ENCODE data around the gene TDRD5. TPM values are rescaled to one million over a fixed set of nuclear protein-coding genes. Genes with fewer than 3 reads are reported as not detected.

TDRD5 gene
- total RNA-seq, 2 experiments from 2014 or later = not detected

DNA sequence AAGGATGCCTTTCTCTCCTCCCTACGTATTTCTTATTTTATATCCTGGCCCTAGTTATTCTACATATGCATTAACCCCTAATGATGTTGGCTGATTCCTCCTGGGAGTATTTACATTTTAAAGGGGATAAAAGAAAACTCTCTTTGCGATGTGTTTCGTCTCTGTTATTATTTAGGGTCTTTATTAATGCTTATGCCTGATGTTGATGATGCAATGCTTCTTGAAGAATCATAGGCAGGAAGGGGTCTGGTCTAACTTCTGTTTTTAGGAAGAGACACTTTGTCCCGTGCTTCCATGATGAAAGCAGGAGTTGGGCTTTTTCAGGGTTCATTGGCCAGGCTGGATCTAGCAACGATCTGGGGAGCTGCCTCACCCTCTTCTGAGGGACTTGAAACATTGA is 15.1 kb upstream of the TDRD5 start:
- Mint-ChIP-seq H3K4me3 (no peak overlapping the region), H3K27ac (no peak overlapping the region), H3K4me1 (ENCODE audit: low read depth) (peaks cover 3% of the 10 kb centered on the region), H3K27me3 (peaks cover 42% of the 10 kb centered on the region), H3K9me3 (no peaks in the 10 kb centered on the region), H3K36me3 (ENCODE audit: low read depth) (no peaks in the 10 kb centered on the region)
- intact Hi-C loops (cut with micrococcal nuclease) = no loop called here
- DNase-seq (no peak), ATAC-seq (no peak)
- TF ChIP-seq, protein P1, sequence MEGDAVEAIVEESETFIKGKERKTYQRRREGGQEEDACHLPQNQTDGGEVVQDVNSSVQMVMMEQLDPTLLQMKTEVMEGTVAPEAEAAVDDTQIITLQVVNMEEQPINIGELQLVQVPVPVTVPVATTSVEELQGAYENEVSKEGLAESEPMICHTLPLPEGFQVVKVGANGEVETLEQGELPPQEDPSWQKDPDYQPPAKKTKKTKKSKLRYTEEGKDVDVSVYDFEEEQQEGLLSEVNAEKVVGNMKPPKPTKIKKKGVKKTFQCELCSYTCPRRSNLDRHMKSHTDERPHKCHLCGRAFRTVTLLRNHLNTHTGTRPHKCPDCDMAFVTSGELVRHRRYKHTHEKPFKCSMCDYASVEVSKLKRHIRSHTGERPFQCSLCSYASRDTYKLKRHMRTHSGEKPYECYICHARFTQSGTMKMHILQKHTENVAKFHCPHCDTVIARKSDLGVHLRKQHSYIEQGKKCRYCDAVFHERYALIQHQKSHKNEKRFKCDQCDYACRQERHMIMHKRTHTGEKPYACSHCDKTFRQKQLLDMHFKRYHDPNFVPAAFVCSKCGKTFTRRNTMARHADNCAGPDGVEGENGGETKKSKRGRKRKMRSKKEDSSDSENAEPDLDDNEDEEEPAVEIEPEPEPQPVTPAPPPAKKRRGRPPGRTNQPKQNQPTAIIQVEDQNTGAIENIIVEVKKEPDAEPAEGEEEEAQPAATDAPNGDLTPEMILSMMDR (IDR thresholded peaks at IDR 0.05) = no peak
- POLR2A ChIA-PET = no interaction called here
- CTCF ChIA-PET = interaction anchor here (1.4 kb wide), 1 partner anchor 53 kb away, joined by 3 read pairs; no protein-coding TSS in a partner anchor

DNA sequence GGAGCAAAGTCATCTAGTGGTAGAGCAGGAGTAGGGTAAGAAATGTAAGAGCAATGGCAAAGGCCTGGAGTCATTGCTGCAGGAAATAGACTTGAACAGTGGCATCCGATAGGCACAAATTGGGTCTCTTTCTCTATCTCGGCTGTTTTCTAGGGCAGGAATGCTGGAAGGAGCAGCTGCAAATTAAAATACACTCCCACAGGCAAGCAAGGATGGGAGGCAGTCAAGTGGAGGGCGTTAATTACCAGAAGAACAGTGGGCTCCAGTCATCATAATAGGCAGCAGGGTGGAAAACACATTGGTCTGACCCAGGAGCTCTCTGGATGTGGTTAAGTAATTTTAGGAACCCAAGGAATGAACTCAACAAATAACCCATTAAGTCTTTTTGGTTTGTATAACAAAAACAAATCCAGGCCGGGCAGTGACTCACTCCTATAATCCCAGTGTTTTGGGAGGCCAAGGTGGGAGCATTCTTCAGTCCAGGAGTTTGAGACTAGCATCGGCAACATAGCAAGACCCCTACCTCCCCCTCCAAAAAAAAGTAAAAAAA is 7.8 kb upstream of the TDRD5 start:
- TF ChIP-seq, protein P1 (IDR thresholded peaks at IDR 0.05) = no peak
- intact Hi-C loops (cut with micrococcal nuclease) = no loop called here
- H3K27ac Mint-ChIP-seq = no peak overlapping the region
- POLR2A ChIA-PET = no interaction called here
- H3K36me3 Mint-ChIP-seq (ENCODE audit: low read depth) = no peaks in the 10 kb centered on the region
- H3K4me1 Mint-ChIP-seq (ENCODE audit: low read depth) = no peaks in the 10 kb centered on the region
- H3K27me3 Mint-ChIP-seq = peaks cover 37% of the 10 kb centered on the region
- CTCF ChIA-PET = interaction anchor here (1.0 to 1.1 kb wide), 2 partner anchors 231 to 1082 kb away, joined by 3 read pairs; no protein-coding TSS in a partner anchor
- H3K4me3 Mint-ChIP-seq = no peak overlapping the region
- DNase-seq = no peak
- ATAC-seq = no peak
- H3K9me3 Mint-ChIP-seq = no peaks in the 10 kb centered on the region

DNA sequence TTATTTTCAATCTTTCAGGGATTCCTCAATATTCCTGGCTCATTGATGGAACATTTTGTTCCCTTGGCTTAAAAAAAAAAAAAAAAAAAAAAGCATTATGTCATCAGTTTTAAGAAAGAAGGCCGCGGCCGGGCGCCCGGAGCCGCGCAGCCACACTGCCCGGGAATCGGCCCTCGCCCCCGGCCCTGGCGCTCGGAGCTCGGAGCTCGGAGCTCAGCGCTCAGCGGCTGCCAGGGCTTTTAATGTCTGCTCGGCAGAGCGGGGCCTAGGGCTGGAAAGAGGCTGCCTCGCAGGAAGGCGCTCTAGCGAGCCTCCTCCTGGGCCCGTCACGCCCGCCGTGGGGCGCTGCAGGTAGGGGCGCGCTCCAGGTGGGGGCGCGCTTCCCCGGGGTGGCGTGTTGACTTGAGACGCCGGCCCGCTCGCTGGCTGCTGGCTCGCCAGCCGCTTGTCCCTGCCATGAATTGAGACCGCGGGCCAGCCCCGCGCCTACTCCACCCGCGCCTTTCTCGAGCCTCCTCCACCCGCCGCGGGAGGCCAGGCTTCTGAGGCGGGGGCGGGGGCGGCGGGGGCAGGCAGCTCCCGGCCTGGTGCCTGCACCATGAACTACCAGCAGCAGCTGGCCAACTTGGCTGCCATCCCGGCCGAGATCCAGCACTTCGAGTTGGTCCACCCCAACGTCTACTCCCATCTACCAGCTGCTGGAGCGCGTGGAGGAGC is 5.4 kb upstream of the TDRD5 start:
- H3K36me3 Mint-ChIP-seq (ENCODE audit: low read depth) = no peaks in the 10 kb centered on the region
- no peaks in the 10 kb centered on the region for H3K9me3 Mint-ChIP-seq
- TF ChIP-seq, protein P1 (IDR thresholded peaks at IDR 0.05) = no peak
- DNase-seq (no peak), ATAC-seq (peak; percentile 42)
- no peaks in the 10 kb centered on the region for H3K4me1 Mint-ChIP-seq (ENCODE audit: low read depth)
- no peak overlapping the region for H3K4me3 Mint-ChIP-seq
- H3K27ac Mint-ChIP-seq = no peak overlapping the region
- ChIA-PET POLR2A (no interaction called here), CTCF (no interaction called here)
- H3K27me3 Mint-ChIP-seq = peaks cover 42% of the 10 kb centered on the region
- intact Hi-C loops (cut with micrococcal nuclease) = no loop called here

DNA sequence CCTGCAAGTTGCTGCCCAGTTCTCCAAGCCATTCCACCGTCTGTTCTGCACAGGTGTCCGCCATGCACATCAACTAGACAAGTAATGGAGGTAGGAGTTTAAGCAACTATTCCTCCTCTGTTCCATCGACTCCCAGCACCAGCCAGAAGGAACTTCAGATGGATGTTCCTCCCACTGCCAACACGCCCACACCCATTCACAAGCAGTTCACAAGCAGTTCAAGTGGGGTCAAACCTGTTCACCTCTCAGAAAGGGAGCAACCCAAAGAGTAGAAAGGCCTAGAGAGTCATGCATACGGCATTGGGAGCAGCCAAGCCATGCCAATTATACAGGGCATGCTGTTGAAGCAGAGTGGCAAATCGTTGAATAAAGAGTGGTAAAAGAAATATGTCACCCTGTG is 4.3 kb upstream of the TDRD5 start:
- Mint-ChIP-seq H3K4me3 (no peak overlapping the region), H3K27ac (no peak overlapping the region), H3K36me3 (ENCODE audit: low read depth) (no peaks in the 10 kb centered on the region), H3K9me3 (no peaks in the 10 kb centered on the region), H3K27me3 (peaks cover 46% of the 10 kb centered on the region), H3K4me1 (ENCODE audit: low read depth) (no peaks in the 10 kb centered on the region)
- TF ChIP-seq, protein P1 (IDR thresholded peaks at IDR 0.05) = no peak
- ChIA-PET CTCF (no interaction called here), POLR2A (no interaction called here)
- DNase-seq (no peak), ATAC-seq (no peak)
- intact Hi-C loops (cut with micrococcal nuclease) = no loop called here

DNA sequence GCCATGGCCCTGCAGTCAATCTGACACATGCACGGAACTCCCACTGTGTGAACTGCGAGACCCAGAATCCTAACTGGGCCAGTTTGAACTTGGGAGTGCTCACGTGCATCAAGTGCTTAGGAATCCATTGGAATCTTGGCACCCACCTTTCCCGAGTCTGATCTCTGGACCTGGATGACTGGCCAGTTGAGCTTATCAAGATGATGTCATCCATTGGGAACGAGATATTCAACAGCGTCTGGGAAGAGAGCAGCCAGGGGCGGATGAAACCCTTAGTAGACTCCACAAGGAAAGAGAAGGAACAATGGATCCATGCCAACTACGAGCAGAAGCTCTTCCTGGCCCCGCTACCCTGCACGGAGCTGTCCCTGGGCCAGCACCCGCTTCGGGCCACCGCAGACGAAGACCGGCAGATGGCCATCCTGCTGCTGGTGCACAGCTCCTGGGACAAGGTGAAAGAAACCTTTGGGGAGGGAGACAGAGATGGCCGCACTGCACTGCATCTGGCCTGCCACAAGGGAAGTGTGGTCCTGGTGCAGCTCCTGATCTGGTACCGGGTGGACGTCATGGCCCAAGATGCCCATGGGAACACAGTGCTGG is 3.1 kb upstream of the TDRD5 start:
- H3K9me3 Mint-ChIP-seq = no peaks in the 10 kb centered on the region
- peaks cover 47% of the 10 kb centered on the region for H3K27me3 Mint-ChIP-seq
- TF ChIP-seq, protein P1 (IDR thresholded peaks at IDR 0.05) = no peak
- intact Hi-C loops (cut with micrococcal nuclease) = no loop called here
- H3K4me3 Mint-ChIP-seq = no peak overlapping the region
- H3K4me1 Mint-ChIP-seq (ENCODE audit: low read depth) = no peaks in the 10 kb centered on the region
- ChIA-PET CTCF (no interaction called here), POLR2A (no interaction called here)
- no peak for ATAC-seq
- DNase-seq = no peak
- no peak overlapping the region for H3K27ac Mint-ChIP-seq
- no peaks in the 10 kb centered on the region for H3K36me3 Mint-ChIP-seq (ENCODE audit: low read depth)

All from activated CD8-positive, alpha-beta T cell treated with anti-CD3 and anti-CD28 coated beads for 36 hours (primary cell).